Activated naive CD4-positive, alpha-beta T cell treated with anti-CD3 and anti-CD28 coated beads, Interleukin-2, amount 50 U/mL, for 24 hours (primary cell): ENCODE data around the gene SEMA4G.
A peak's percentile ranks its signal among the peaks of the same experiment; 100 is the strongest.

ENCODE experiments used
- H3K27ac Mint-ChIP-seq: one replicate; pipeline ENCODE4 v1.8.0; 2021; ENCODE audit warnings: mild to moderate bottlenecking, mixed read lengths
- H3K27me3 Mint-ChIP-seq: one replicate; pipeline ENCODE4 v1.8.0; 2021; ENCODE audit warnings: mixed read lengths
- H3K36me3 Mint-ChIP-seq: one replicate; pipeline ENCODE4 v1.8.0; 2021; ENCODE audit warnings: mixed read lengths
- H3K4me1 Mint-ChIP-seq: one replicate; pipeline ENCODE4 v1.8.0; 2021; ENCODE audit warnings: mixed read lengths
- H3K4me3 Mint-ChIP-seq: one replicate; pipeline ENCODE4 v1.8.0; 2021; ENCODE audit warnings: mild to moderate bottlenecking, mixed read lengths
- H3K9me3 Mint-ChIP-seq: one replicate; pipeline ENCODE4 v1.8.0; 2021; ENCODE audit warnings: mixed read lengths

The SEMA4G gene, protein sequence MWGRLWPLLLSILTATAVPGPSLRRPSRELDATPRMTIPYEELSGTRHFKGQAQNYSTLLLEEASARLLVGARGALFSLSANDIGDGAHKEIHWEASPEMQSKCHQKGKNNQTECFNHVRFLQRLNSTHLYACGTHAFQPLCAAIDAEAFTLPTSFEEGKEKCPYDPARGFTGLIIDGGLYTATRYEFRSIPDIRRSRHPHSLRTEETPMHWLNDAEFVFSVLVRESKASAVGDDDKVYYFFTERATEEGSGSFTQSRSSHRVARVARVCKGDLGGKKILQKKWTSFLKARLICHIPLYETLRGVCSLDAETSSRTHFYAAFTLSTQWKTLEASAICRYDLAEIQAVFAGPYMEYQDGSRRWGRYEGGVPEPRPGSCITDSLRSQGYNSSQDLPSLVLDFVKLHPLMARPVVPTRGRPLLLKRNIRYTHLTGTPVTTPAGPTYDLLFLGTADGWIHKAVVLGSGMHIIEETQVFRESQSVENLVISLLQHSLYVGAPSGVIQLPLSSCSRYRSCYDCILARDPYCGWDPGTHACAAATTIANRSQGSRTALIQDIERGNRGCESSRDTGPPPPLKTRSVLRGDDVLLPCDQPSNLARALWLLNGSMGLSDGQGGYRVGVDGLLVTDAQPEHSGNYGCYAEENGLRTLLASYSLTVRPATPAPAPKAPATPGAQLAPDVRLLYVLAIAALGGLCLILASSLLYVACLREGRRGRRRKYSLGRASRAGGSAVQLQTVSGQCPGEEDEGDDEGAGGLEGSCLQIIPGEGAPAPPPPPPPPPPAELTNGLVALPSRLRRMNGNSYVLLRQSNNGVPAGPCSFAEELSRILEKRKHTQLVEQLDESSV

GRCh38 chr10:100969187-100970075, at the start of gene SEMA4G:
Gene SEMA4G (plus strand): TSS chr10:100969504. CDS start chr10:100972913, 3,409 bp downstream.
- Mint-ChIP-seq H3K27ac (no peak within 1 kb of the TSS), H3K27me3 (no peaks in the 10 kb centered on the region), H3K4me3 (peak within 1 kb of the TSS; percentile 66), H3K4me1 (peaks cover 15% of the 10 kb centered on the region), H3K36me3 (peaks cover 3% of the 10 kb centered on the region), H3K9me3 (no peaks in the 10 kb centered on the region)

DNA sequence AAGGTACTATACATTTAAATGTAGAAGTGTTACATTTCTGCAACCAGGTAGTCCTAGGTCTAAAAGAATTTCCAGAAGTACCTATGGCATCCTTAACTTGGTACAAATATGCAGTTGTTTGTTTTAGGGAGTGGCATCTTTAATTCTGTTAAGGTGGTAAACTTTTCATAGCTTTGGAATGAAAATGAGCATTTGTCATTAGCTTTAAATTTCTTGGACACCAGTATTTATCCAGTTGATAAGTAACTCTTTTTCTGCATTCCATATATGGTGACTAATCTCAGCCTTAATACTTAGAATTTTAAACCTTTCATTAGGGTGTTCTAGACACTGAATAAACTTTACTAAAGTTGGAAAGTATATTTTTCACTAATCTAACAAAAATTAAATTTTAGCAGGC, 45.7 kb upstream of the SEMA4G start:
- H3K27ac Mint-ChIP-seq, result no peak overlapping the region
- no peaks in the 10 kb centered on the region for H3K9me3 Mint-ChIP-seq
- H3K27me3 Mint-ChIP-seq, result no peaks in the 10 kb centered on the region
- H3K4me3 Mint-ChIP-seq, result no peak overlapping the region
- peaks cover 25% of the 10 kb centered on the region for H3K4me1 Mint-ChIP-seq
- H3K36me3 Mint-ChIP-seq, result peaks cover 21% of the 10 kb centered on the region

- Mint-ChIP-seq H3K36me3 (peaks cover 28% of the 10 kb centered on the region), H3K4me1 (peaks cover 29% of the 10 kb centered on the region), H3K4me3 (no peak overlapping the region), H3K27ac (no peak overlapping the region), H3K27me3 (no peaks in the 10 kb centered on the region), H3K9me3 (no peaks in the 10 kb centered on the region)
Measured at GRCh38 chr10:100927266-100927665, 42.0 kb upstream of the SEMA4G start.

GRCh38 chr10:100928039-100928438, 41.3 kb upstream of the SEMA4G start:
- peaks cover 29% of the 10 kb centered on the region for H3K36me3 Mint-ChIP-seq
- no peaks in the 10 kb centered on the region for H3K27me3 Mint-ChIP-seq
- H3K9me3 Mint-ChIP-seq, result no peaks in the 10 kb centered on the region
- H3K4me3 Mint-ChIP-seq, result no peak overlapping the region
- H3K27ac Mint-ChIP-seq, result no peak overlapping the region
- H3K4me1 Mint-ChIP-seq, result peaks cover 28% of the 10 kb centered on the region

- Mint-ChIP-seq H3K9me3 (no peaks in the 10 kb centered on the region), H3K4me1 (peaks cover 9% of the 10 kb centered on the region), H3K36me3 (peaks cover 24% of the 10 kb centered on the region), H3K27ac (peak overlapping the region; percentile 30), H3K27me3 (no peaks in the 10 kb centered on the region), H3K4me3 (no peak overlapping the region)
Measured at GRCh38 chr10:100930368-100930767, 38.9 kb upstream of the SEMA4G start.

- Mint-ChIP-seq H3K27me3 (no peaks in the 10 kb centered on the region), H3K9me3 (no peaks in the 10 kb centered on the region), H3K4me1 (peaks cover 4% of the 10 kb centered on the region), H3K27ac (no peak overlapping the region), H3K36me3 (peaks cover 19% of the 10 kb centered on the region), H3K4me3 (no peak overlapping the region)
Measured at GRCh38 chr10:100934084-100934659, 35.1 kb upstream of the SEMA4G start.

DNA sequence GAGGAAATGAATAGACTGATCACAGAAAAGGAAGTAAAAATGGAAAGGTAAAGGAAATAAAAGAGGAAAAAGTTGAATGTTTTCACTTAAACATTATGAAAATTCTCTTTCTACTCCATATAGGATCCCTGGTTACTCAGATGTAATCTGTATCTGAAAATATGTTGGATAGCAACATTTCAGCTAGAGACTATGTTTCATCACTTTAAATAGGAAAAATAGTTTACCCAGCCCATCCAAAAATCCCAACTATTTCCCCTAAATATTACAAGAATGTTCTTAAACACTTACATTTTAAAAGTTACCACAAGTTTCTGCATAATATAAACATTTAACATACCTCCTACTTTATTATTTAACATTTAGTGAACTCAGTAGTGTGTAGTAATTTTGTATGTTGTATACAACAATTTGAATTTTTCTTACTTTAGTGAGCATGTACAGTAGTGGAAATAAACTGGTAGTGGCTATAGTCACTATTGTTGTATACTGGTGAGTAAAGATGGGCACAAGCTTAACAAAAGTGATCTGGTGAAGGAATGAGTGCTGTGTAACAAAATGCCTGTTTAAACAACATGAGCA, 29.4 kb upstream of the SEMA4G start:
- Mint-ChIP-seq H3K27ac (no peak overlapping the region), H3K4me1 (peaks cover 25% of the 10 kb centered on the region), H3K27me3 (no peaks in the 10 kb centered on the region), H3K4me3 (no peak overlapping the region), H3K9me3 (no peaks in the 10 kb centered on the region), H3K36me3 (peaks cover 12% of the 10 kb centered on the region)

DNA sequence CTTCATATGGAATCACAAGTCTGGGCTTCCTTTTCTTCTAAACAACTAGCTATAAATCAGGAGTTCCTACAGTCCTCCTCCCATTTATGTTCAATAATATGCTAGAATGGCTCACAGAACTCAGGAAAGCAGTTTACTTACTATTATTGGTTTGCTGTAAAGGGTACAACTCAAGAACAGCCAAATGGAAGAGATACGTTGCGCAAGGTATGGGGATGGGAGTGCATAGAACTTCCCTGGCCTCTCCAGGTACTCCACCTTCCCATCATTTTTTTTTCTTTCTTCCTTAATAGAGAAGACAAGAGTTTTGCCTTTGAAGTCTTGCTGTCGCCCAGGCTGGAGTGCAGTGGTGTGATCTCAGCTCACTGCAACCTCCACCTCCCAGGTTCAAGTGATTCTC, 27.1 kb upstream of the SEMA4G start:
- Mint-ChIP-seq H3K27ac (no peak overlapping the region), H3K9me3 (no peaks in the 10 kb centered on the region), H3K27me3 (no peaks in the 10 kb centered on the region), H3K4me3 (no peak overlapping the region), H3K36me3 (peaks cover 17% of the 10 kb centered on the region), H3K4me1 (peaks cover 25% of the 10 kb centered on the region)

- H3K9me3 Mint-ChIP-seq, result no peaks in the 10 kb centered on the region
- no peaks in the 10 kb centered on the region for H3K27me3 Mint-ChIP-seq
- H3K27ac Mint-ChIP-seq, result peak overlapping the region; percentile 91
- peaks cover 25% of the 10 kb centered on the region for H3K4me1 Mint-ChIP-seq
- H3K36me3 Mint-ChIP-seq, result peaks cover 14% of the 10 kb centered on the region
- peak overlapping the region; percentile 30 for H3K4me3 Mint-ChIP-seq
Measured at GRCh38 chr10:100943508-100943907, 25.8 kb upstream of the SEMA4G start.

GRCh38 chr10:100945754-100946153, 23.6 kb upstream of the SEMA4G start:
- Mint-ChIP-seq H3K27ac (no peak overlapping the region), H3K4me1 (peaks cover 22% of the 10 kb centered on the region), H3K4me3 (no peak overlapping the region), H3K27me3 (no peaks in the 10 kb centered on the region), H3K9me3 (no peaks in the 10 kb centered on the region), H3K36me3 (peaks cover 13% of the 10 kb centered on the region)

GRCh38 chr10:100948916-100949315, 20.4 kb upstream of the SEMA4G start:
- Mint-ChIP-seq H3K4me1 (peaks cover 5% of the 10 kb centered on the region), H3K9me3 (no peaks in the 10 kb centered on the region), H3K4me3 (no peak overlapping the region), H3K27me3 (no peaks in the 10 kb centered on the region), H3K27ac (no peak overlapping the region), H3K36me3 (peaks cover 9% of the 10 kb centered on the region)

GRCh38 chr10:100960251-100960650, 9.1 kb upstream of the SEMA4G start:
- Mint-ChIP-seq H3K4me1 (peaks cover 11% of the 10 kb centered on the region), H3K36me3 (peaks cover 18% of the 10 kb centered on the region), H3K4me3 (no peak overlapping the region), H3K27me3 (no peaks in the 10 kb centered on the region), H3K9me3 (no peaks in the 10 kb centered on the region), H3K27ac (no peak overlapping the region)

DNA sequence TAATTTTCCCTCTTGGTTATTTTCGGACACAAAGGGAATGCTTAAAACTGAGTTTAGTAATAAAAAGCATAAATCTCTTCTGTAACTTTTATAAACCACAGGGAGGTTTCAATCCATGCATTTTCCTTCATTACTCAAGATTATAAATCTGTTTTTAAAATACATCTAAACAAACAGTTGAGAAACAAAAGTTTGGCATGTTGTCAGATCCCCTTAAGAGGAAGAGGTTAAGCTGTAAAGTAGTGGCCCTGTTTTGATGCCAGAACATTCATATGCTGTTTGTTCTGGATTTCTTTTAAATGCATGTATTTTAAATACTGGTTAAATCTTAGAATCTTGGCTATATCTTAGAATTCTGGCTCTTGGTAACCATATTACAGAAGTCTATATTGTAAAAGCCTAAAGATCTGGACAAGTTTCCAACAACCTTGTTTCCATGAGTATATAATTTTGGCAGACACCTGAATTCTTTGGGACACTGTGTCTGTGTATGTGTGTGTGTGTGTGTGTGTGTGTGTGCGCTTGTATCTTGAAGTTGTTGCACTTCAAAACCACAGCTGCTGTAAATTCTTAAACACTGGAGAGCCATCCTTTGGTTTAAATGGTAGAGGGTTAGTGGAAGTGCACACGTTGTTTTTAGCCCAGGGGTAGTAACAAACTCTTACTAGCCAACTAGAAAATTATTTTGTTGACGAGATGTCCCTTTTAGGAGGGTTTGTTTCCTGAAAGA, 6.8 kb upstream of the SEMA4G start:
- Mint-ChIP-seq H3K9me3 (no peaks in the 10 kb centered on the region), H3K36me3 (peaks cover 17% of the 10 kb centered on the region), H3K4me1 (no peaks in the 10 kb centered on the region), H3K4me3 (no peak overlapping the region), H3K27me3 (no peaks in the 10 kb centered on the region), H3K27ac (no peak overlapping the region)

- H3K4me3 Mint-ChIP-seq, result no peak overlapping the region
- H3K27me3 Mint-ChIP-seq, result no peaks in the 10 kb centered on the region
- peaks cover 6% of the 10 kb centered on the region for H3K4me1 Mint-ChIP-seq
- peaks cover 13% of the 10 kb centered on the region for H3K36me3 Mint-ChIP-seq
- no peaks in the 10 kb centered on the region for H3K9me3 Mint-ChIP-seq
- no peak overlapping the region for H3K27ac Mint-ChIP-seq
Measured at GRCh38 chr10:100963826-100964225, 5.5 kb upstream of the SEMA4G start.
